SK-N-MC (cell line): ENCODE data around the gene YBX1.

ENCODE experiments used
- EZH2 ChIP-seq: fragments of 200-600 bp; sonication (generic); IDR thresholded peaks from one replicate; pipeline ENCODE4 v1.6.1; 2017; ENCODE audit warnings: antibody characterized with exemption
- POLR2AphosphoS5 ChIP-seq: IDR thresholded peaks from 2 replicates; pipeline ENCODE4 v1.6.1; 2012; ENCODE audit warnings: mild to moderate bottlenecking, low read depth, low read length, borderline replicate concordance

- TF ChIP-seq EZH2 (no peak), POLR2AphosphoS5 (no peak)
Observed at GRCh38 chr1:42674214-42674613, 8.0 kb upstream of the YBX1 start.
